ENCODE measurements around the gene CYBB.
"Not testable (repeated sequence)": the region's sequence is repeated elsewhere in the genome, so short reads cannot be mapped to it uniquely, and the experiment has no call there.

Gene CYBB

GRCh38 chrX:37759351-37759750, 20.5 kb upstream of the CYBB start:
- peaks cover 3% of the 10 kb centered on the region; the same call in 1 of the 2 replicates for H3K27me3 ChIP-seq (ENCODE audit: control insufficient read depth, insufficient read depth, low read length)
- no peak overlapping the region for H3K27ac ChIP-seq (ENCODE audit: low read depth, low read length)
- no peak overlapping the region for H3K4me3 ChIP-seq (ENCODE audit: low read depth, low read length)
- no peaks in the 10 kb centered on the region for H3K4me1 ChIP-seq (ENCODE audit: control insufficient read depth, insufficient read depth, low read length)
- no peaks in the 10 kb centered on the region for H3K36me3 ChIP-seq (ENCODE audit: control insufficient read depth, insufficient read depth, low read length)
- H3K9ac ChIP-seq (ENCODE audit: low read length) = no peak overlapping the region
- H3K9me3 ChIP-seq (ENCODE audit: control insufficient read depth, insufficient read depth, low read depth, low read length) = no peaks in the 10 kb centered on the region

DNA sequence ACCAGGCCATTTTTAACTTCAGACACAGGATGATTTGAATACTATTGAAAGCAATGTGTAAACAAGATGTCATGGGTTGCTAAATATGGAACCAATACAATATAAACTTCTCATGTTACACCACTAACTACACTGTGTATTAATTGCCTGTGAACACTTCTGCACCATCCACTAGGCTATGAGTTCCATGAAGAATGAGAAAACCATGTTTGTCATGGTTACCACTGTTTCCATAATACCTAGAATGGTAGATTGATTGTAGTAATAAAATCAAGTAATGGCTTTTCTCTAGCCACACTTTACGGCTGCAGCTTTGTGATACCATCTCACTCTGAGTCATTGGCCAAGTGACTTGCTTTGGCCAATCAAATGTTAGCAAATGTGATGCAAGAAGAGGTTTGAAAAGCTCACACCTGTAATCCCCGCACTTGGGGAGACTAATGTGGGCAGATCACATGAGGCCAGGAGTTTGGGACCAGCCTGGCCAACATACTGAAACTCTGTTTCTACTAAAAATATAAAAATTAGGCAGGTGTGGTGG, 19.9 kb upstream of the CYBB start:
- no peak overlapping the region for H3K4me3 ChIP-seq (ENCODE audit: low read depth, low read length)
- no peaks in the 10 kb centered on the region for H3K4me1 ChIP-seq (ENCODE audit: control insufficient read depth, insufficient read depth, low read length)
- H3K27me3 ChIP-seq (ENCODE audit: control insufficient read depth, insufficient read depth, low read length) = peaks cover 3% of the 10 kb centered on the region; the same call in 1 of the 2 replicates
- H3K9me3 ChIP-seq (ENCODE audit: control insufficient read depth, insufficient read depth, low read depth, low read length) = no peaks in the 10 kb centered on the region
- H3K27ac ChIP-seq (ENCODE audit: low read depth, low read length) = no peak overlapping the region
- no peak overlapping the region for H3K9ac ChIP-seq (ENCODE audit: low read length)
- H3K36me3 ChIP-seq (ENCODE audit: control insufficient read depth, insufficient read depth, low read length) = no peaks in the 10 kb centered on the region

DNA sequence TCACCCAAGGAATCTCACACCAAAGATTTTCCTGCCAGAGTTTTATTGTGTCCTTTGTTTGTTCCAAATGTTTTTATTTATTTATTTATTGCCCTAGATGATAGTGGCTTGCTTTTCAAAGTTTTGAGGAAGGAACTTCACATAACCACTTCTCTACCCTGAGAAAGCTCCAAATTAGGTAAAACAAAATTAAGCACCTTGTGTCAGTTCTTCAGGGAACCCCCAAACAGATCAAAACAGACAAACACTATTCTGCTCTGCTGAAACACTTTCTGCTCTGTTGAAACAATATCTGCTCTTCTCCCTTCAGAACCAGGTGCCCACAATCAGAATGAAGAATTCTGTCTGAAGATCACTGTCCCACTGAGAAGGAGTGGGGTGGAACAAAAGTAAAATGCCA, 16.5 kb upstream of the CYBB start:
- Histone ChIP-seq H3K4me3 (ENCODE audit: low read depth, low read length) (no peak overlapping the region), H3K27ac (ENCODE audit: low read depth, low read length) (no peak overlapping the region), H3K27me3 (ENCODE audit: control insufficient read depth, insufficient read depth, low read length) (peaks cover under 1% of the 10 kb centered on the region; the same call in 1 of the 2 replicates), H3K9me3 (ENCODE audit: control insufficient read depth, insufficient read depth, low read depth, low read length) (peaks cover 8% of the 10 kb centered on the region), H3K36me3 (ENCODE audit: control insufficient read depth, insufficient read depth, low read length) (no peaks in the 10 kb centered on the region), H3K4me1 (ENCODE audit: control insufficient read depth, insufficient read depth, low read length) (no peaks in the 10 kb centered on the region), H3K9ac (ENCODE audit: low read length) (no peak overlapping the region)

- Histone ChIP-seq H3K27ac (ENCODE audit: low read depth, low read length) (no peak overlapping the region), H3K4me3 (ENCODE audit: low read depth, low read length) (no peak overlapping the region), H3K9ac (ENCODE audit: low read length) (no peak overlapping the region), H3K9me3 (ENCODE audit: control insufficient read depth, insufficient read depth, low read depth, low read length) (peaks cover 15% of the 10 kb centered on the region), H3K4me1 (ENCODE audit: control insufficient read depth, insufficient read depth, low read length) (no peaks in the 10 kb centered on the region), H3K27me3 (ENCODE audit: control insufficient read depth, insufficient read depth, low read length) (no peaks in the 10 kb centered on the region; the same call in 1 of the 2 replicates), H3K36me3 (ENCODE audit: control insufficient read depth, insufficient read depth, low read length) (no peaks in the 10 kb centered on the region)
Measured at GRCh38 chrX:37765507-37765906, 14.4 kb upstream of the CYBB start.

GRCh38 chrX:37767430-37767829, 12.4 kb upstream of the CYBB start:
- Histone ChIP-seq H3K9ac (ENCODE audit: low read length) (no peak overlapping the region), H3K4me1 (ENCODE audit: control insufficient read depth, insufficient read depth, low read length) (no peaks in the 10 kb centered on the region), H3K9me3 (ENCODE audit: control insufficient read depth, insufficient read depth, low read depth, low read length) (peaks cover 15% of the 10 kb centered on the region), H3K36me3 (ENCODE audit: control insufficient read depth, insufficient read depth, low read length) (no peaks in the 10 kb centered on the region), H3K27me3 (ENCODE audit: control insufficient read depth, insufficient read depth, low read length) (no peaks in the 10 kb centered on the region; the same call in 1 of the 2 replicates), H3K4me3 (ENCODE audit: low read depth, low read length) (no peak overlapping the region), H3K27ac (ENCODE audit: low read depth, low read length) (no peak overlapping the region)

GRCh38 chrX:37768866-37769265, 11.0 kb upstream of the CYBB start:
- not testable (repeated sequence) for H3K4me1 ChIP-seq (ENCODE audit: control insufficient read depth, insufficient read depth, low read length); H3K9ac ChIP-seq (ENCODE audit: low read length); H3K27me3 ChIP-seq (ENCODE audit: control insufficient read depth, insufficient read depth, low read length); H3K36me3 ChIP-seq (ENCODE audit: control insufficient read depth, insufficient read depth, low read length); H3K4me3 ChIP-seq (ENCODE audit: low read depth, low read length); H3K27ac ChIP-seq (ENCODE audit: low read depth, low read length)
- H3K9me3 ChIP-seq (ENCODE audit: control insufficient read depth, insufficient read depth, low read depth, low read length) = peaks cover 15% of the 10 kb centered on the region

GRCh38 chrX:37776283-37776986, 3.4 kb upstream of the CYBB start:
- Histone ChIP-seq H3K4me3 (ENCODE audit: low read depth, low read length) (no peak overlapping the region), H3K9ac (ENCODE audit: low read length) (no peak overlapping the region), H3K27me3 (ENCODE audit: control insufficient read depth, insufficient read depth, low read length) (no peaks in the 10 kb centered on the region), H3K36me3 (ENCODE audit: control insufficient read depth, insufficient read depth, low read length) (no peaks in the 10 kb centered on the region), H3K27ac (ENCODE audit: low read depth, low read length) (no peak overlapping the region), H3K9me3 (ENCODE audit: control insufficient read depth, insufficient read depth, low read depth, low read length) (no peaks in the 10 kb centered on the region), H3K4me1 (ENCODE audit: control insufficient read depth, insufficient read depth, low read length) (no peaks in the 10 kb centered on the region)

DNA sequence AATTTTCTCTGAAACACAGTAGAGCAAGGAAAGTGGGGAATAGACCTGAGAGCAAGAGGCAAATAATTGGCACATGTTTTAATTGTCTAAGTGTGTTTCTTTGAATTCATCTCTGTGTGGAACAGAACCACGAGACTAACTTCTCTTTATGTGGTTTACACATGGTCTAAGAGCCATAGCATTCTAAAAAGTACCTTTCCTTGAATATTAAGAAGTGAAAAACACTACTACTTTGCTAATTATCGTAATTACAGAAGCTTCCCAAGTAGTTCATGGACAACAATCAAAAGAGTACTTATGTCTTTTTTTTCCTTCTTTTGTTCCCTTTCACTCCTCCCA, 2.9 kb upstream of the CYBB start:
- H3K36me3 ChIP-seq (ENCODE audit: control insufficient read depth, insufficient read depth, low read length) = no peaks in the 10 kb centered on the region
- no peak overlapping the region for H3K27ac ChIP-seq (ENCODE audit: low read depth, low read length)
- no peaks in the 10 kb centered on the region for H3K9me3 ChIP-seq (ENCODE audit: control insufficient read depth, insufficient read depth, low read depth, low read length)
- H3K27me3 ChIP-seq (ENCODE audit: control insufficient read depth, insufficient read depth, low read length) = no peaks in the 10 kb centered on the region
- H3K4me1 ChIP-seq (ENCODE audit: control insufficient read depth, insufficient read depth, low read length) = no peaks in the 10 kb centered on the region
- H3K4me3 ChIP-seq (ENCODE audit: low read depth, low read length) = no peak overlapping the region
- H3K9ac ChIP-seq (ENCODE audit: low read length) = no peak overlapping the region

DNA sequence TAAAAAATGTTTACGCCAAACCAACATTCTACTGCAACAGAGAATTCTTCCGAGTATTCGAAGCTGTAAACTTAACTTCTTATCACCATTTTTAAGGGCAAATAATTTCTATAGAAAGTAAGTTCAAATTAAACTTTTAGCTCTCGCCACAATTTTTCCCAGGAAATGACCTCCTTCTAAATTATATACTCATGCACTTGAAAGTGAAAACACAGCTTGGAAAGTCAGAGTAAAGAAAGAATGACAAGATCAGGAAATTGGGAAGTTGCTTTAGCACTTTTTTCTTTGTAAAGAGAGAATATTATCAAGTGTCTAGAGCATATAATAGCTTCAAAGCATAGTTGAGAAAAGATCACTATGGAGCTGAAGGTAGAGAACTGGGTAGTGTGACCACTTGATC, 1.2 kb downstream of the CYBB start:
- no peaks in the 10 kb centered on the region for H3K4me1 ChIP-seq (ENCODE audit: control insufficient read depth, insufficient read depth, low read length)
- H3K9me3 ChIP-seq (ENCODE audit: control insufficient read depth, insufficient read depth, low read depth, low read length) = no peaks in the 10 kb centered on the region
- H3K27ac ChIP-seq (ENCODE audit: low read depth, low read length) = no peak overlapping the region
- no peaks in the 10 kb centered on the region for H3K36me3 ChIP-seq (ENCODE audit: control insufficient read depth, insufficient read depth, low read length)
- no peak overlapping the region for H3K9ac ChIP-seq (ENCODE audit: low read length)
- H3K4me3 ChIP-seq (ENCODE audit: low read depth, low read length) = no peak overlapping the region
- H3K27me3 ChIP-seq (ENCODE audit: control insufficient read depth, insufficient read depth, low read length) = no peaks in the 10 kb centered on the region; the same call in 1 of the 2 replicates

DNA sequence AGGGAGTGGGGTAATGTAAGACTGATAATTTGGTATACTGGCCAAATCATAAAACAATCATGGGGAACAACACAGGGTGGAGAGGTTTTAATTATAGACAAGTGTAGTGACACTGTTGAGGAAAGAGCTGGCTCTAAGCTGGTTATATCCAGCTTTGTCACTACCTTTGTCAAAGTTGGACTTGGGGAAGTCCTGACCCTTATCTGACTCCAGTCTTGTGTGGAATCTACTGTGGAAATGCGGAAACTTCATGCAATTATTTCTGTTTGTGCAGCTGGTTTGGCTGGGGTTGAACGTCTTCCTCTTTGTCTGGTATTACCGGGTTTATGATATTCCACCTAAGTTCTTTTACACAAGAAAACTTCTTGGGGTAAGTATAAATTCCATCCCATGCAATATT, 2.0 kb downstream of the CYBB start:
- Histone ChIP-seq H3K27ac (ENCODE audit: low read depth, low read length) (no peak overlapping the region), H3K9ac (ENCODE audit: low read length) (no peak overlapping the region), H3K4me1 (ENCODE audit: control insufficient read depth, insufficient read depth, low read length) (no peaks in the 10 kb centered on the region), H3K4me3 (ENCODE audit: low read depth, low read length) (no peak overlapping the region), H3K36me3 (ENCODE audit: control insufficient read depth, insufficient read depth, low read length) (no peaks in the 10 kb centered on the region), H3K27me3 (ENCODE audit: control insufficient read depth, insufficient read depth, low read length) (no peaks in the 10 kb centered on the region; the same call in 1 of the 2 replicates), H3K9me3 (ENCODE audit: control insufficient read depth, insufficient read depth, low read depth, low read length) (no peaks in the 10 kb centered on the region)

GRCh38 chrX:37782359-37782758, 2.5 kb downstream of the CYBB start:
- Histone ChIP-seq H3K9ac (ENCODE audit: low read length) (no peak overlapping the region), H3K9me3 (ENCODE audit: control insufficient read depth, insufficient read depth, low read depth, low read length) (no peaks in the 10 kb centered on the region), H3K4me3 (ENCODE audit: low read depth, low read length) (no peak overlapping the region), H3K27me3 (ENCODE audit: control insufficient read depth, insufficient read depth, low read length) (no peaks in the 10 kb centered on the region; the same call in 1 of the 2 replicates), H3K27ac (ENCODE audit: low read depth, low read length) (no peak overlapping the region), H3K4me1 (ENCODE audit: control insufficient read depth, insufficient read depth, low read length) (no peaks in the 10 kb centered on the region), H3K36me3 (ENCODE audit: control insufficient read depth, insufficient read depth, low read length) (no peaks in the 10 kb centered on the region)
